SK-N-SH treated with all-trans-retinoic acid at 6 μM for 48 hours (cell line): Measurements from ENCODE around the gene POU6F2.

Source experiments
- ATAC-seq: fragments of 200-7000 bp; cut with Tn5 transposase; 3 replicates; pipeline ENCODE4 v1.9.1; 2020; ENCODE audit warnings: mild to moderate bottlenecking, moderate library complexity
- ARNTL ChIP-seq: fragments of 450-650 bp; formaldehyde crosslinking; IDR thresholded peaks from 2 replicates; pipeline ENCODE4 v1.5.0; 2020; ENCODE audit warnings: low read depth, mild to moderate bottlenecking, moderate library complexity, borderline replicate concordance
- BACH2 ChIP-seq: fragments of 250-450 bp; sonication (Bioruptor Pico); IDR thresholded peaks from 2 replicates; pipeline ENCODE4 v1.9.0; 2021; ENCODE audit warnings: mild to moderate bottlenecking, borderline replicate concordance
- CSDC2 ChIP-seq: fragments of 250-450 bp; sonication (Bioruptor Pico); IDR thresholded peaks from 2 replicates; pipeline ENCODE4 v1.5.0; 2020; ENCODE audit warnings: mild to moderate bottlenecking, moderate library complexity
- ESRRG ChIP-seq: fragments of 250-450 bp; sonication (Bioruptor Pico); IDR thresholded peaks from 2 replicates; pipeline ENCODE4 v1.6.1; 2021; ENCODE audit warnings: mild to moderate bottlenecking
- GLIS3 ChIP-seq: fragments of 250-450 bp; sonication (Bioruptor Pico); IDR thresholded peaks from 2 replicates; pipeline ENCODE4 v1.5.0; 2020; ENCODE audit warnings: mild to moderate bottlenecking, moderate library complexity
- ISL1 ChIP-seq: fragments of 250-450 bp; sonication (Bioruptor Pico); IDR thresholded peaks from 2 replicates; pipeline ENCODE4 v2.1.2; 2022; ENCODE audit warnings: mild to moderate bottlenecking, moderate library complexity
- OSR1 ChIP-seq: fragments of 250-450 bp; sonication (Bioruptor Pico); IDR thresholded peaks from 2 replicates; pipeline ENCODE4 v1.8.0; 2022; ENCODE audit warnings: moderate library complexity, mild to moderate bottlenecking, inconsistent platforms
- PPARA ChIP-seq: fragments of 250-450 bp; sonication (Bioruptor Pico); IDR thresholded peaks from 2 replicates; pipeline ENCODE4 v1.5.0; 2020; ENCODE audit warnings: mild to moderate bottlenecking, borderline replicate concordance
- RARB ChIP-seq: fragments of 250-450 bp; sonication (Bioruptor Pico); IDR thresholded peaks from 2 replicates; pipeline ENCODE4 v1.8.0; 2021; ENCODE audit warnings: mild to moderate bottlenecking, moderate library complexity
- SNAI2 ChIP-seq: fragments of 250-450 bp; sonication (Bioruptor Pico); IDR thresholded peaks from 2 replicates; pipeline ENCODE4 v1.5.0; 2020; ENCODE audit warnings: mild to moderate bottlenecking, moderate library complexity
- TCF4 ChIP-seq: fragments of 250-450 bp; sonication (Bioruptor Pico); IDR thresholded peaks from 2 replicates; pipeline ENCODE4 v1.8.0; 2021; ENCODE audit warnings: mild to moderate bottlenecking, moderate library complexity, borderline replicate concordance
- TOX ChIP-seq: fragments of 250-450 bp; sonication (Bioruptor Pico); IDR thresholded peaks from 2 replicates; pipeline ENCODE4 v1.8.0; 2021; ENCODE audit warnings: mild to moderate bottlenecking, moderate library complexity, borderline replicate concordance
- ZC3H10 ChIP-seq: fragments of 250-450 bp; sonication (Bioruptor Pico); IDR thresholded peaks from 2 replicates; pipeline ENCODE4 v1.5.1; 2021; ENCODE audit warnings: mild to moderate bottlenecking, moderate library complexity
- ZFP3 ChIP-seq: fragments of 250-450 bp; sonication (Bioruptor Pico); IDR thresholded peaks from 2 replicates; pipeline ENCODE4 v1.5.0; 2020; ENCODE audit warnings: mild to moderate bottlenecking, moderate library complexity
- ZFP30 ChIP-seq: fragments of 450-650 bp; formaldehyde crosslinking; IDR thresholded peaks from 2 replicates; pipeline ENCODE4 v1.5.0; 2022; ENCODE audit warnings: mild to moderate bottlenecking, moderate library complexity
- ZNF565 ChIP-seq: fragments of 450-650 bp; formaldehyde crosslinking; conservative IDR thresholded peaks from 2 replicates; pipeline ENCODE4 v1.5.0; 2020; ENCODE audit warnings: low read depth, mild to moderate bottlenecking, moderate library complexity
- ZNF70 ChIP-seq: fragments of 450-650 bp; formaldehyde crosslinking; IDR thresholded peaks from 2 replicates; pipeline ENCODE4 v1.5.0; 2020; ENCODE audit warnings: mild to moderate bottlenecking, moderate library complexity
- ZNF8 ChIP-seq: fragments of 450-650 bp; formaldehyde crosslinking; IDR thresholded peaks from 2 replicates; pipeline ENCODE4 v1.5.0; 2020; ENCODE audit warnings: mild to moderate bottlenecking, moderate library complexity
- TF ChIP-seq, protein P1 (sequence below): fragments of 250-450 bp; sonication (Bioruptor Pico); IDR thresholded peaks from 2 replicates; pipeline ENCODE4 v1.5.0; 2020; ENCODE audit warnings: mild to moderate bottlenecking, moderate library complexity
- TF ChIP-seq, protein P2 (sequence below): fragments of 250-450 bp; sonication (Bioruptor Pico); IDR thresholded peaks from 2 replicates; pipeline ENCODE4 v1.5.1; 2020; ENCODE audit warnings: low read depth, mild to moderate bottlenecking, moderate library complexity
- TF ChIP-seq, protein P3 (sequence below): fragments of 250-450 bp; sonication (Bioruptor Pico); IDR thresholded peaks from 2 replicates; pipeline ENCODE4 v1.5.1; 2021; ENCODE audit warnings: mild to moderate bottlenecking, moderate library complexity

POU6F2 gene

DNA sequence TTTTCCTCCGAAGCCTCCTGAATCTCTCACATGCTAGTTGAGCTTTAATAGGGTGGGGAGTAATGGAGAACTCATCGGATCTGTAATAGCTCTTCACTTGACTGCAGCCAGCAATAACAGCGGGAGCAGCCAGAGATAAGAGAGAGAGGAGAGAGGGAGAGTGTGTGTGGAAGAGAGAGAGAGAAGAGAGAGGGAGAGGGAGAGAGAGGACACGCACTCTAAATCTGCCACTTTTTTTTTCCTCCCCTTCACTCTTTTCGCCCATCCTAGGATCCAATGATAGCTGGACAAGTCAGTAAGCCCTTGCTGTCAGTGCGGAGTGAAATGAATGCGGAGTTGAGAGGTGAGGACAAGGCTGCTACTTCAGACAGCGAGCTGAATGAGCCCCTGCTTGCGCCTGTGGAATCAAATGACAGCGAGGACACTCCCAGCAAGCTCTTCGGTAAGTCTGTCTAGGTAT lies 107.9 kb downstream of the POU6F2 start:
- TF ChIP-seq ZNF565 (CRISPR knock-in tag), result no peak
- no peak for TF ChIP-seq ESRRG
- TF ChIP-seq ZNF8 (CRISPR knock-in tag), result no peak
- TF ChIP-seq PPARA, result no peak
- no peak for TF ChIP-seq OSR1 (CRISPR knock-in tag)
- TF ChIP-seq ARNTL (CRISPR knock-in tag), result no peak
- TF ChIP-seq, protein P1, sequence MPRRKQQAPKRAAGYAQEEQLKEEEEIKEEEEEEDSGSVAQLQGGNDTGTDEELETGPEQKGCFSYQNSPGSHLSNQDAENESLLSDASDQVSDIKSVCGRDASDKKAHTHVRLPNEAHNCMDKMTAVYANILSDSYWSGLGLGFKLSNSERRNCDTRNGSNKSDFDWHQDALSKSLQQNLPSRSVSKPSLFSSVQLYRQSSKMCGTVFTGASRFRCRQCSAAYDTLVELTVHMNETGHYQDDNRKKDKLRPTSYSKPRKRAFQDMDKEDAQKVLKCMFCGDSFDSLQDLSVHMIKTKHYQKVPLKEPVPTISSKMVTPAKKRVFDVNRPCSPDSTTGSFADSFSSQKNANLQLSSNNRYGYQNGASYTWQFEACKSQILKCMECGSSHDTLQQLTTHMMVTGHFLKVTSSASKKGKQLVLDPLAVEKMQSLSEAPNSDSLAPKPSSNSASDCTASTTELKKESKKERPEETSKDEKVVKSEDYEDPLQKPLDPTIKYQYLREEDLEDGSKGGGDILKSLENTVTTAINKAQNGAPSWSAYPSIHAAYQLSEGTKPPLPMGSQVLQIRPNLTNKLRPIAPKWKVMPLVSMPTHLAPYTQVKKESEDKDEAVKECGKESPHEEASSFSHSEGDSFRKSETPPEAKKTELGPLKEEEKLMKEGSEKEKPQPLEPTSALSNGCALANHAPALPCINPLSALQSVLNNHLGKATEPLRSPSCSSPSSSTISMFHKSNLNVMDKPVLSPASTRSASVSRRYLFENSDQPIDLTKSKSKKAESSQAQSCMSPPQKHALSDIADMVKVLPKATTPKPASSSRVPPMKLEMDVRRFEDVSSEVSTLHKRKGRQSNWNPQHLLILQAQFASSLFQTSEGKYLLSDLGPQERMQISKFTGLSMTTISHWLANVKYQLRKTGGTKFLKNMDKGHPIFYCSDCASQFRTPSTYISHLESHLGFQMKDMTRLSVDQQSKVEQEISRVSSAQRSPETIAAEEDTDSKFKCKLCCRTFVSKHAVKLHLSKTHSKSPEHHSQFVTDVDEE (CRISPR knock-in tag), result no peak
- TF ChIP-seq ZC3H10 (CRISPR knock-in tag), result no peak
- no peak for TF ChIP-seq TCF4 (CRISPR knock-in tag)
- TF ChIP-seq BACH2 (CRISPR knock-in tag), result no peak
- TF ChIP-seq TOX (CRISPR knock-in tag), result no peak
- TF ChIP-seq, protein P2, sequence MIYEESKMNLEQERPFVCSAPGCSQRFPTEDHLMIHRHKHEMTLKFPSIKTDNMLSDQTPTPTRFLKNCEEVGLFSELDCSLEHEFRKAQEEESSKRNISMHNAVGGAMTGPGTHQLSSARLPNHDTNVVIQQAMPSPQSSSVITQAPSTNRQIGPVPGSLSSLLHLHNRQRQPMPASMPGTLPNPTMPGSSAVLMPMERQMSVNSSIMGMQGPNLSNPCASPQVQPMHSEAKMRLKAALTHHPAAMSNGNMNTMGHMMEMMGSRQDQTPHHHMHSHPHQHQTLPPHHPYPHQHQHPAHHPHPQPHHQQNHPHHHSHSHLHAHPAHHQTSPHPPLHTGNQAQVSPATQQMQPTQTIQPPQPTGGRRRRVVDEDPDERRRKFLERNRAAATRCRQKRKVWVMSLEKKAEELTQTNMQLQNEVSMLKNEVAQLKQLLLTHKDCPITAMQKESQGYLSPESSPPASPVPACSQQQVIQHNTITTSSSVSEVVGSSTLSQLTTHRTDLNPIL (CRISPR knock-in tag), result no peak
- no peak for TF ChIP-seq ZFP3
- TF ChIP-seq ZFP30, result no peak
- TF ChIP-seq RARB (CRISPR knock-in tag), result no peak
- TF ChIP-seq, protein P3, sequence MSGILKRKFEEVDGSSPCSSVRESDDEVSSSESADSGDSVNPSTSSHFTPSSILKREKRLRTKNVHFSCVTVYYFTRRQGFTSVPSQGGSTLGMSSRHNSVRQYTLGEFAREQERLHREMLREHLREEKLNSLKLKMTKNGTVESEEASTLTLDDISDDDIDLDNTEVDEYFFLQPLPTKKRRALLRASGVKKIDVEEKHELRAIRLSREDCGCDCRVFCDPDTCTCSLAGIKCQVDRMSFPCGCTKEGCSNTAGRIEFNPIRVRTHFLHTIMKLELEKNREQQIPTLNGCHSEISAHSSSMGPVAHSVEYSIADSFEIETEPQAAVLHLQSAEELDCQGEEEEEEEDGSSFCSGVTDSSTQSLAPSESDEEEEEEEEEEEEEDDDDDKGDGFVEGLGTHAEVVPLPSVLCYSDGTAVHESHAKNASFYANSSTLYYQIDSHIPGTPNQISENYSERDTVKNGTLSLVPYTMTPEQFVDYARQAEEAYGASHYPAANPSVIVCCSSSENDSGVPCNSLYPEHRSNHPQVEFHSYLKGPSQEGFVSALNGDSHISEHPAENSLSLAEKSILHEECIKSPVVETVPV (CRISPR knock-in tag), result no peak
- TF ChIP-seq CSDC2, result no peak
- ATAC-seq, result no peak

DNA sequence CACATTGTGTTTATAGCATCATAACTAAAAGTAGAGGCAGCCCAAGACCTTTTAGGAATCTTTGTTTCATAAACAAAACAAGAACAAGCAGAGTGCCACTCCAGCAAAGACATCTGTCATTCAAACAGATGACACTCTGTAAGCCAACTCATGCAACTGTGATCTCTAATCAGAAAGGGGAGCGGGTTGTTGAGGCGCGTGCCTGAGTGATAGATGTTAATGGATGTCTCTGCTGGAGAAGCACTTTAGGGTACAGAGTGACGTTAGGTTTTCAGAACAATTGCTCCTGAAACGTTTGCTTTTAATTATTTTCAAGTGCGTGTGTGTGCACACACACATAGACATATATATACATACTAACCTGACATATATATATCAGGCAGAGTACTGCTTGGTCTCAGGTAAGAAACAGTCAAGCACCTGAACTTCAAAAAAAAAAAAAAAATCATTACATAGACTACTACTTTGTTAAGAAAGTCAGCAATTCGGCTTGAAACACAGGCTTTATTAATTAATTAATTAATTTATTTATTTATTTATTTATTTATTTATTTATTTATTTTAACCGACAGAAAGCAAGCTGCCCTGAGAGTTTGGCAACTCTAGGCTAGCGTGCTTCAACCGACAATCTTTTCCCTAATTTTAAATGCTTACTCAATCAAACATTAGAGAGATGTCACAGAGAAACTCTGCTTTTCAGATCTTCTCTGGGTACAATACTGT lies 109.1 kb downstream of the POU6F2 start:
- no peak for TF ChIP-seq ZFP3
- no peak for ATAC-seq

DNA sequence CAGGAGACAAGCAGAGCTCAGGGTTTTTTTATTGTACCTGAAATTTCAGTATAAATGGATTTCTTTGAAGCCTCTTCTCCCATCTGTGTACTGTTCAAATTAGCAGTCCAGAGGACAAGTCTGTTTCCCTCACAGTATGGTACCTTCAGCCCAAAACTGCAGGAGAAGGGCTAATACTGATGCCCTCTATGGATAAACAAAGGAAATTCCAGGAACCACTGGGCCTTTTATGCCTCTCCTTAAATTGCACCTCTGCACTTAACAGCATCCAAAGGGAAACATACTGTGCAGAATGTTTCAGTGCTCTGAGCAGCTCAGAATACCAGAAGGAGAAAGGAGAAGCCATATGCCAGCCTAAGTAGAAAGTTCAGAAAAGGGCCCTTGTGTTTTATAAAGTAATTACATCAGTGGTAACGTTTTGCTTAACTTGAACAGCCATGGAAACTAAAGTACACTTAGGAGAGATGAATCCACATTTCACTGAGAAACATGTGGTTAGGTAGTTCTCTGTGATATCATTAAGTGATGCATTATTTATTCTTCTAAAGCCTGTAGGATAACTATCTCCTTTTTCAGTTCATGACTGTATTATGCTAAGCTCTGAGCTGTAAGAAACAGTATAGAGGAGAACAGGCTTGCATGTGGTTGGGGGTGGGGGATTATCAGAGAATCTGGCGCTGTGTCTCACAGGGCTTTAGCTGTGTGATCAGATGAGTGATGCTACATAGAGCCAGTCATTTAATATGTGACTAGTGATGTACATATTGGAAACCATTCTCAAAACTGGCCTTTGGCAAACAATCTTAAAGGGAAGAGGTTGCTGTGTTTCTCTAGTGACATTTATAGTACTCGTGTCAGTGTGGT lies 111.3 kb downstream of the POU6F2 start:
- no peak for TF ChIP-seq SNAI2 (CRISPR knock-in tag)
- TF ChIP-seq TOX (CRISPR knock-in tag), result no peak
- TF ChIP-seq ARNTL (CRISPR knock-in tag), result no peak
- TF ChIP-seq ZNF565 (CRISPR knock-in tag), result no peak
- TF ChIP-seq, protein P3 (CRISPR knock-in tag), result no peak
- no peak for TF ChIP-seq ZNF70 (CRISPR knock-in tag)
- TF ChIP-seq ISL1 (CRISPR knock-in tag), result no peak
- no peak for TF ChIP-seq GLIS3
- TF ChIP-seq, all 23 proteins: peak for 0
- no peak for ATAC-seq

DNA sequence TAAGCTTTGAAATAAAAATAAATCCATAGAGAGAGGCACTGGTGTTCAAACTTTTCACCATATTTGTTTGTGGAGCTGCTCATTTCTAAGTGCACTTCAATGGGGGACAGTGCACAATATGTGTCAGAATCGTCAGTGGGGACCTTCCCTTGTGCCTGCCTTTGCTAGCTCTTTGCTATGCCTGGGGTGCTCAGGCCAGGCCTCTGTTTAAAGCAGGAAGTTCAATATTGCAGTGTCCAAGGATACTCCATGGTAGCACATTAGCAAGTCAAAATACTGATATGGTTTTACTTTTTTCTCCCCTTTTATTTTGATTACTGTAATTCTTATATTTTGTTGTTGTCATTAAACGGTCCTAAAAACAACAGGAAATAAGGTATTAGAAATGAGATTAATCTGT lies 113.4 kb downstream of the POU6F2 start:
- ATAC-seq, result no peak
- TF ChIP-seq ZNF565 (CRISPR knock-in tag) (no peak), RARB (CRISPR knock-in tag) (no peak), TCF4 (CRISPR knock-in tag) (no peak), GLIS3 (no peak)
